ENCODE results near the gene ITGB5. TPM values are rescaled to one million over a fixed set of nuclear protein-coding genes. Genes with fewer than 3 reads are reported as not detected.
"Not testable (repeated sequence)": the region's sequence is repeated elsewhere in the genome, so short reads cannot be mapped to it uniquely, and the experiment has no call there.

ITGB5 gene
- total RNA-seq, 1 experiment from 2014 or later: 414 TPM

GRCh38 chr3:124758851-124759635, 128.1 kb downstream of the ITGB5 start:
- no peak for DNase-seq (ENCODE audit: low spot score)

GRCh38 chr3:124757926-124758325, 129.2 kb downstream of the ITGB5 start:
- DNase-seq (ENCODE audit: low spot score): not testable (repeated sequence)

- no peak for DNase-seq (ENCODE audit: low spot score)
Observed at GRCh38 chr3:124752051-124752450, 135.1 kb downstream of the ITGB5 start.

DNA sequence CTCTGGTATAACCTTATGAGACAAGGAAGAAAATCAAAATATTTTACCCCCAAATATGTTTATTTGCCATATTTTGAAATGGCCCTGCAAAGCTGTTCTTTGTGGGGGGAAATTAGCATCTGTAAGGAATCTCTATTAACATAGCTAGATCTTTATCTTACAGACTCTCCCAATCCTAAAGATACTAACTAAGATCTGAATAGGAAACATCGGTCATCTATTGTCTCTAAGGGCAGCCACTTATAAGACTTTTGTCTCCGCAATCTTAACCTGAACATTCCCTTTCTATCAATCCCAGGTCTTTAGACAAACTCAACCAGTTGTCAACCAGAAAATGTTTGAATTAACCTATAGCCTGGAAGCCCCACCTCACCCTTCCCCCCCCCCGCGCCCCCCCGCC, 135.7 kb downstream of the ITGB5 start:
- DNase-seq (ENCODE audit: low spot score): no peak

DNA sequence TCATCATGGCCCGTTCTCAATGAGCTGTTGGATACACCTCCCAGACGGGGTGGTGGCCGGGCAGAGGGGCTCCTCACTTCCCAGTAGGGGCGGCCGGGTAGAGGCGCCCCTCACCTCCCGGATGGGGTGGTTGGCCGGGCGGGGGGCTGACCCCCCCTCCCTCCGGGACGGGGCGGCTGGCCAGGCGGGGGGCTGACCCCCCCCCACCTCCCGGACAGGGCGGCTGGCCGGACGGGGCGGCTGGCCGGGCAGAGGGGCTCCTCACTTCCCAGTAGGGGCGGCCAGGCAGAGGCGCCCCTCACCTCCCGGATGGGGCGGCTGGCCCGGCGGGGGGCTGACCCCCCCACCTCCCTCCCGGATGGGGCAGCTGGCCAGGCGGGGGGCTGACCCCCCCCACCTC, 137.3 kb downstream of the ITGB5 start:
- not testable (repeated sequence) for DNase-seq (ENCODE audit: low spot score)

- DNase-seq (ENCODE audit: low spot score): peak; percentile 61
Observed at GRCh38 chr3:124748560-124749198, 138.5 kb downstream of the ITGB5 start.

DNA sequence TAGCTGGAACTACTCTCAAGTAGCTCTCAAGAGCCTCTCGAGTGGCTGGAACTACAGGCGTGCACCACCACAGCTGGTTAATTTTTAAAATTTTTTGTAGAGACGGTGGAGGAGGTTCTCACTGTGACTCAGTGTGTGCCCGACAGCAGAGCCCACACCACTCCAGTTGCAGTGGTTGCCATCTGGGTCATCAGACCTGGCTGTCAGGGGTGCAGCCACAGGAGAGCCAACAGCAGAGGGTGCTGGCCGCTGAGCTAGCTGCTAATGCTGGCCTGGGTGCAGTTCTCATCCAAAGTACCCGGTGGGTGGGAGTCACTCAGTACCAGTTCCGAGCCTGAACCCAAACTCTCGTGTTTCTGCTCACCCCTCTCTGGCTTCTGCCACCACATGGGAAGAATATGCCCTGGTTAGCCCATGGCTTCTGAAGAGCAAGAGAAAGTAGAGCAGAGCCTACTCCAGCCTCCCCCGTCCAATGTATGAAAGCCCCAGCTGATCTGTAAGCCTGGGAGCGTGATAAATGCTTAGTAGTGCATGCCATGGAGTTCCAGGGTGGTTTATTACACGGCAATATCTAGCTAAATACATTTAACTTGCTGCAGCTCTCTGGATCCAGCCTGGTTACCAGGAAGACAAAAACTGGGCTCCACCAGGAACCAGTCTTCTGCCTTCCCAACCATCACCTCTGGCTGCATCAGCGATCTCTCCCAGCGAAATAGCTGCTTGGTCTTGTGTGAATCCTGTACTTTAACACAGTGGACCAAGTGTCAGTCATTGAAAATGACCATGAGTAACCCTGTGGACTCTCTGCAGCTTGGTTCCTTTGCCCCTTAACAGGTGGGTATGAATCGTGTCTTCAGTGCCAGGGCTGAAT, 139.8 kb downstream of the ITGB5 start:
- no peak for DNase-seq (ENCODE audit: low spot score)

GRCh38 chr3:124745756-124746155, 141.4 kb downstream of the ITGB5 start:
- no peak for DNase-seq (ENCODE audit: low spot score)

DNA sequence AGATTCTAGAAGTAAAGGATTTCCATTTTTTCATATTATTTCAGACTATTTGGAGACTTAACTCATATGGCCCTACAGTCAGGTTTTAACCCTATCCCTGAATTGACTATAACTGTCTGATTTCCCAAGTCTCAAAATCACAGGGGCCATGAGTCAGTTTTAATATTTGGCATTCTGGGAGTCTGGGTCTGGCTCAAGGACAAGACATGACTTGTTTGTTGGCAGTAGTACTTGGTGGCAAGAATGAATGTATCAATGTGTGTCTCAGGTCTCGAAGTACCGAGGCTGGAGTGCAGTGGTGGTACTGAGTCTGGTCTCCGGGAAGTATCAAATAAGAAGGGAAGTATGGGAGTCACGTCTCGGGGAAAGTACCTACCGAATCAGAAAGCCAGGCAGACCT, 146.1 kb downstream of the ITGB5 start:
- no peak for DNase-seq (ENCODE audit: low spot score)

DNA sequence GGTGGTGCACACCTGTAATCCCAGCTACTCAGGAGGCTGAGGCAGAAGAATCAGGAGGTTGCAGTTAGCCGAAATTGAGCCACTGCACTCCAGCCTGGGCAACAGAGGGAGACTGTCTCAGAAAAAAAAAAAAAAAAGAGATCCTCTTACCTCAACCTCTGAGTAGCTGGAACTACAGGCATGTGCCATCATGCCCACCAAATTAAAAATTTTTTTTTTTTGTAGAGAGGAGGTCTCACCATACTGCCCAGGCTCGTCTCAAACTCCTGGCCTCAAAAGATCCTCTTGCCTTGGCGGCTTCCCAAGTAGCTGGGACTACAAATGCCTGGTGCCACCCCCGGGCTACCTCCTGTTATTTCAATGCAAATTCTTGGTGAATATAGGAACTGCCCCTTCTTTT, 155.4 kb downstream of the ITGB5 start:
- DNase-seq (ENCODE audit: low spot score): no peak

- DNase-seq (ENCODE audit: low spot score): no peak
Observed at GRCh38 chr3:124730941-124731297, 156.2 kb downstream of the ITGB5 start.

- DNase-seq (ENCODE audit: low spot score): peak; percentile 90
Observed at GRCh38 chr3:124730129-124730940, 156.8 kb downstream of the ITGB5 start, which contains the start of gene UMPS. UMPS (plus strand) TSS chr3:124730452; CDS start chr3:124730472, 20 bp downstream.

GRCh38 chr3:124722589-124722988, 164.6 kb downstream of the ITGB5 start:
- no peak for DNase-seq (ENCODE audit: low spot score)

DNA sequence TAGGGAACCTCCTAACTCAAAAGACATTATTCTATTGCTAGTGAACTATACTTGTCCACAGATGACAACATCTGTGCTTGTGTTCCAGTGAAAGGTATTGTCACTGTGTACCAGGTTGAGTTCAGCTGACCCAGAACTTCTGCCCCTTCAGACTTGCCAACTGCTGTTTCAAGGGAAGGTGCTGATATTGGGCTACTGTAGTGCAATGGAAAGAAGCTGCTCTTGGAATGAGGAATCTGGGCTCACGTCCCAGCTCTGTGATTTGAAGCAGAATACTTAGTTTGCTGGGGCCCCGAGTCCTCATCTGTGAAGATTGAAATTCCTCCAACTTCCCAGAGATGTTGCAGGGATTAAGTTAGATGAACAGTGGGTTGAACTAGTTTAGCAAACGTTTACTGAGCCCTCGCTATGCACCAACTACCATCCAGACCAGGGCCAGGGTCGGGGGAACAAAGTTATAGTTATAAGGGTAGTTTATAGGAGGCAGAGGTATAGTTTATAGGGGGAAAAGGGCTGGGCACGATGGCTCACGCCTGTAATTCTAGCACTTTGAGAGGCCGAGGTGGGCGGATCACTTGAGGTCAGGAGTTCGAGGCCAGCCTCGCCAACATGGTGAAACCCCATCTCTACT, 172.8 kb downstream of the ITGB5 start:
- no peak for DNase-seq (ENCODE audit: low spot score)

Small RNAs within 50 kb of the gene (small RNA-seq; reads per million reads assigned to genes)
- gene MIR544B: not detected

Other genes starting within 250 kb of the ITGB5 start
- 57.3 and 70.2 TPM in 2 replicates for gene UMPS, start 156.9 kb downstream of the ITGB5 start, total RNA-seq (2014; rRNA removed; shearing (Covaris generic))
- gene MUC13, start 47.4 kb upstream of the ITGB5 start, total RNA-seq (2014; rRNA removed; shearing (Covaris generic)): 39.9 and 44.9 TPM in 2 replicates
- gene HEG1, start 168.6 kb upstream of the ITGB5 start, total RNA-seq (2014; rRNA removed; shearing (Covaris generic)): 0.33 and 2.2 TPM in 2 replicates